ENCODE results near the gene NR6A1.

NR6A1 gene

GRCh38 chr9:124720429-124721108, 50.5 kb downstream of the NR6A1 start:
- no peak for DNase-seq

- DNase-seq, result no peak
Observed at GRCh38 chr9:124718928-124719327, 52.2 kb downstream of the NR6A1 start.

- DNase-seq, result no peak
Observed at GRCh38 chr9:124717597-124717996, 53.5 kb downstream of the NR6A1 start.

- DNase-seq, result no peak
Observed at GRCh38 chr9:124716808-124717207, 54.3 kb downstream of the NR6A1 start.

GRCh38 chr9:124710766-124711165, 60.3 kb downstream of the NR6A1 start:
- DNase-seq, result no peak

GRCh38 chr9:124709292-124709690, 61.8 kb downstream of the NR6A1 start:
- no peak for DNase-seq

- no peak for DNase-seq
Observed at GRCh38 chr9:124708633-124709291, 62.3 kb downstream of the NR6A1 start.

- DNase-seq, result no peak
Observed at GRCh38 chr9:124708074-124708473, 63.0 kb downstream of the NR6A1 start.

GRCh38 chr9:124707666-124708065, 63.4 kb downstream of the NR6A1 start:
- DNase-seq, result no peak

GRCh38 chr9:124706685-124707084, 64.4 kb downstream of the NR6A1 start:
- DNase-seq, result no peak

GRCh38 chr9:124699575-124699974, 71.5 kb downstream of the NR6A1 start:
- DNase-seq, result no peak

GRCh38 chr9:124698265-124698664, 72.8 kb downstream of the NR6A1 start:
- DNase-seq, result no peak

- no peak for DNase-seq
Observed at GRCh38 chr9:124697326-124698200, 73.5 kb downstream of the NR6A1 start.

GRCh38 chr9:124696101-124696500, 75.0 kb downstream of the NR6A1 start:
- no peak for DNase-seq

GRCh38 chr9:124695280-124695890, 75.7 kb downstream of the NR6A1 start:
- no peak for DNase-seq

GRCh38 chr9:124694414-124695279, 76.5 kb downstream of the NR6A1 start:
- DNase-seq, result no peak

- no peak for DNase-seq
Observed at GRCh38 chr9:124693403-124693802, 77.7 kb downstream of the NR6A1 start.

GRCh38 chr9:124688238-124688904, 82.7 kb downstream of the NR6A1 start:
- no peak for DNase-seq

- DNase-seq, result no peak
Observed at GRCh38 chr9:124686918-124687317, 84.2 kb downstream of the NR6A1 start.

GRCh38 chr9:124685217-124685616, 85.9 kb downstream of the NR6A1 start:
- DNase-seq, result no peak

- no peak for DNase-seq
Observed at GRCh38 chr9:124684169-124684568, 86.9 kb downstream of the NR6A1 start.

- no peak for DNase-seq
Observed at GRCh38 chr9:124683043-124683442, 88.1 kb downstream of the NR6A1 start.

All from NCI-H2107 (cell line).